Stomach (tissue), 9 donors: Measurements from ENCODE around the gene CHN2. TPM values are rescaled to one million over a fixed set of nuclear protein-coding genes. Genes with fewer than 3 reads are reported as not detected.
A peak's percentile ranks its signal among the peaks of the same experiment; 100 is the strongest.

Source experiments
- DNase-seq, 2 donors: peaks; one replicate each; pipeline versions ENCODE4 v3.0.0 to v3.0.0-alpha.2; 2013 to 2019
- H3K27ac ChIP-seq, 5 donors: fragments of 200-600 bp in 4 of 5; sonication (generic) in 4 of 5; one replicate each; pipeline ENCODE4 v1.5.1; 2013 to 2019; ENCODE audit warnings: mild to moderate bottlenecking in 1 of 5, moderate library complexity in 1 of 5
- H3K27me3 ChIP-seq, 3 donors: fragments of 200-600 bp; sonication (generic); one replicate each; pipeline ENCODE4 v1.5.1; 2017 to 2019; ENCODE audit warnings: mixed run types in 1 of 3
- H3K36me3 ChIP-seq, 4 donors: fragments of 200-600 bp; sonication (generic); 1 replicate in 3 of 4; 2 replicates in 1 of 4; pipeline ENCODE4 v1.5.1; 2016 to 2019
- H3K4me1 ChIP-seq, 4 donors: fragments of 200-600 bp; sonication (generic); one replicate each; pipeline ENCODE4 v1.5.1; 2016 to 2019
- H3K4me3 ChIP-seq, 4 donors: fragments of 200-600 bp; sonication (generic) in 3 of 4; one replicate each; pipeline ENCODE4 v1.5.1; 2016 to 2019; ENCODE audit warnings: mild to moderate bottlenecking in 1 of 4
- H3K9me3 ChIP-seq, 4 donors: fragments of 200-600 bp; sonication (generic); one replicate each; pipeline ENCODE4 v1.5.1; 2016 to 2019
- CTCF ChIP-seq, 7 experiments: fragments of 450-650 bp in 4 of 7; fragments of 200-600 bp in 3 of 7; sonication (generic) in 3 of 7; IDR thresholded peaks; one replicate each; pipeline ENCODE4 v1.5.1; 2016 to 2019; ENCODE audit warnings: antibody characterized with exemption in 7 of 7, control low read depth in 2 of 7, mild to moderate bottlenecking in 1 of 7
- EP300 ChIP-seq: sonication (generic); formaldehyde crosslinking; IDR thresholded peaks from one replicate; pipeline ENCODE4 v1.6.1; 2017; ENCODE audit warnings: antibody characterized with exemption
- POLR2A ChIP-seq, 4 donors: fragments of 450-650 bp; IDR thresholded peaks; one replicate each; pipeline ENCODE4 v1.6.1; 2016; ENCODE audit warnings: antibody characterized with exemption in 4 of 4, control low read depth in 2 of 4, mild to moderate bottlenecking in 1 of 4, moderate library complexity in 1 of 4
- POLR2AphosphoS5 ChIP-seq, 3 donors: sonication (generic); formaldehyde crosslinking; IDR thresholded peaks; one replicate each; pipeline ENCODE4 v1.6.1; 2016; ENCODE audit warnings: antibody characterized with exemption in 3 of 3
- WGBS, 5 donors: extraction: QIAGEN DNeasy Blood & Tissue Kit in 3 of 5; methylation state at CpG; one replicate each; pipeline versions ENCODE4 v1.1.5 to v1.1.7; 2013 to 2018; 5-methylcytosine and 5-hydroxymethylcytosine counted together
- intact Hi-C: fragments of 100-400 bp; cut with DNase I; formaldehyde crosslinking; loops from one replicate; pipeline ENCODE4 v1.15.1; 2023; ENCODE audit warnings: low total_unique reads
- polyA plus RNA-seq, 3 donors: library from polyadenylated mRNA; stranded (reverse); fragments of 200-250 nt; gene quantifications; one replicate each; pipeline ENCODE4 v1.2.3, GENCODE V29; 2013
- total RNA-seq, 5 donors: library from RNA; depleted of rRNA; stranded (reverse); fragments of >200 nt; gene quantifications; one replicate each; pipeline versions ENCODE4 v1.1.0 to v1.2.3, GENCODE V29; 2014 to 2016
- donor health status: healthy with polysubstance abuse.
- donor health status: Bipolar disorder and iron deficiency.
- donor health status: healthy.

CHN2 gene
- total and polyA plus RNA-seq, 8 donors = 2.4 to 47.8 (median 13.8) TPM

- 86 to 98% (median 89%) methylated on average over 1 of the region's 1 CpG for WGBS, 5 donors
- no peak overlapping the region for H3K4me3 ChIP-seq
- no peaks in the 10 kb centered on the region for H3K9me3 ChIP-seq
- peaks cover 0 to 10% (median 5%) of the 10 kb centered on the region in 4 donors for H3K4me1 ChIP-seq
- H3K36me3 ChIP-seq = no peaks in the 10 kb centered on the region
- no peak for DNase-seq
- intact Hi-C loops = no loop called here
- TF ChIP-seq POLR2A (IDR thresholded peaks at IDR 0.05) = no peak
- no peak for TF ChIP-seq EP300
- no peak for TF ChIP-seq POLR2AphosphoS5 (IDR thresholded peaks at IDR 0.05)
- no peak for TF ChIP-seq CTCF (IDR thresholded peaks at IDR 0.05)
- H3K27me3 ChIP-seq = no peaks in the 10 kb centered on the region
- H3K27ac ChIP-seq = no peak overlapping the region
Observed at GRCh38 chr7:29249860-29250259, 55.3 kb downstream of the CHN2 start.

- peaks cover 5 to 30% (median 12%) of the 10 kb centered on the region in 4 donors for H3K4me1 ChIP-seq
- no peaks in the 10 kb centered on the region for H3K27me3 ChIP-seq
- intact Hi-C loops = no loop called here
- H3K4me3 ChIP-seq = no peak overlapping the region
- DNase-seq = no peak
- WGBS, 5 donors = 98 to 100% (median 100%) methylated on average over 1 of the region's 1 CpG
- no peaks in the 10 kb centered on the region for H3K9me3 ChIP-seq
- H3K27ac ChIP-seq = no peak overlapping the region
- TF ChIP-seq EP300 (no peak), CTCF (IDR thresholded peaks at IDR 0.05) (no peak), POLR2AphosphoS5 (IDR thresholded peaks at IDR 0.05) (no peak), POLR2A (IDR thresholded peaks at IDR 0.05) (no peak)
- H3K36me3 ChIP-seq = no peaks in the 10 kb centered on the region
Observed at GRCh38 chr7:29253225-29253624, 58.6 kb downstream of the CHN2 start.

GRCh38 chr7:29254591-29254990, 60.0 kb downstream of the CHN2 start:
- H3K4me3 ChIP-seq = no peak overlapping the region
- peaks cover 5 to 30% (median 12%) of the 10 kb centered on the region in 4 donors for H3K4me1 ChIP-seq
- intact Hi-C loops = no loop called here
- no peaks in the 10 kb centered on the region for H3K36me3 ChIP-seq
- no peak for TF ChIP-seq POLR2A (IDR thresholded peaks at IDR 0.05)
- TF ChIP-seq CTCF (IDR thresholded peaks at IDR 0.05) = no peak
- TF ChIP-seq EP300 = no peak
- TF ChIP-seq POLR2AphosphoS5 (IDR thresholded peaks at IDR 0.05) = no peak
- H3K27me3 ChIP-seq = no peaks in the 10 kb centered on the region
- no peaks in the 10 kb centered on the region for H3K9me3 ChIP-seq
- DNase-seq = peak in 1 of 2 donors; percentile 49
- H3K27ac ChIP-seq = peak overlapping the region in 1 of 5 donors; percentile 61
- 77 to 90% (median 84%) methylated on average over 6 of the region's 6 CpGs for WGBS, 5 donors

- 67 to 81% (median 71%) methylated on average over 6 of the region's 6 CpGs for WGBS, 5 donors
- intact Hi-C loops = no loop called here
- Histone ChIP-seq H3K9me3 (no peaks in the 10 kb centered on the region), H3K4me3 (no peak overlapping the region), H3K36me3 (no peaks in the 10 kb centered on the region), H3K27ac (peak overlapping the region in 3 of 5 donors; percentile 47 to 61 (median 52)), H3K27me3 (no peaks in the 10 kb centered on the region), H3K4me1 (peaks cover 5 to 30% (median 12%) of the 10 kb centered on the region in 4 donors)
- no peak for DNase-seq
- TF ChIP-seq CTCF (IDR thresholded peaks at IDR 0.05) (no peak), EP300 (no peak), POLR2AphosphoS5 (IDR thresholded peaks at IDR 0.05) (no peak), POLR2A (IDR thresholded peaks at IDR 0.05) (no peak)
Observed at GRCh38 chr7:29255199-29255878, 60.8 kb downstream of the CHN2 start.
